Erythroblast (primary cell): ENCODE measurements around the gene LHX1.

ENCODE experiments used
- GATA1 ChIP-seq: IDR thresholded peaks from 2 replicates; pipeline ENCODE4 v1.6.1; 2011; ENCODE audit warnings: low read depth, mild to moderate bottlenecking, control low read depth, low read length, moderate library complexity
- POLR2A ChIP-seq: IDR thresholded peaks from 2 replicates; pipeline ENCODE4 v1.6.1; 2011; ENCODE audit warnings: mild to moderate bottlenecking, low read length

- TF ChIP-seq POLR2A (no peak), GATA1 (no peak)
Observed at GRCh38 chr17:36923814-36924221, 13.5 kb upstream of the LHX1 start.
